HL-60 (cell line): ENCODE measurements around the gene COBLL1.

ENCODE experiments used
- CTCF ChIP-seq: IDR thresholded peaks from one replicate; pipeline ENCODE4 v1.5.1; 2011; ENCODE audit warnings: low read length, control low read depth, inconsistent platforms; ENCODE audit not compliant: insufficient read depth
- POLR2AphosphoS5 ChIP-seq: IDR thresholded peaks from 2 replicates; pipeline ENCODE4 v1.6.1; 2012; ENCODE audit warnings: low read depth

- TF ChIP-seq CTCF (no peak), POLR2AphosphoS5 (no peak)
These were observed 41.1 kb downstream of the COBLL1 start for GRCh38 chr2:164800572-164800971.
